GM12872 (cell line): ENCODE data around the gene COX14.

ENCODE experiments used
- TF ChIP-seq, protein P1 (sequence below): IDR thresholded peaks from 3 replicates; pipeline ENCODE4 v1.5.1; 2011; ENCODE audit warnings: low read depth, mild to moderate bottlenecking, low read length, moderate library complexity; ENCODE audit not compliant: insufficient read depth

COX14 gene

DNA sequence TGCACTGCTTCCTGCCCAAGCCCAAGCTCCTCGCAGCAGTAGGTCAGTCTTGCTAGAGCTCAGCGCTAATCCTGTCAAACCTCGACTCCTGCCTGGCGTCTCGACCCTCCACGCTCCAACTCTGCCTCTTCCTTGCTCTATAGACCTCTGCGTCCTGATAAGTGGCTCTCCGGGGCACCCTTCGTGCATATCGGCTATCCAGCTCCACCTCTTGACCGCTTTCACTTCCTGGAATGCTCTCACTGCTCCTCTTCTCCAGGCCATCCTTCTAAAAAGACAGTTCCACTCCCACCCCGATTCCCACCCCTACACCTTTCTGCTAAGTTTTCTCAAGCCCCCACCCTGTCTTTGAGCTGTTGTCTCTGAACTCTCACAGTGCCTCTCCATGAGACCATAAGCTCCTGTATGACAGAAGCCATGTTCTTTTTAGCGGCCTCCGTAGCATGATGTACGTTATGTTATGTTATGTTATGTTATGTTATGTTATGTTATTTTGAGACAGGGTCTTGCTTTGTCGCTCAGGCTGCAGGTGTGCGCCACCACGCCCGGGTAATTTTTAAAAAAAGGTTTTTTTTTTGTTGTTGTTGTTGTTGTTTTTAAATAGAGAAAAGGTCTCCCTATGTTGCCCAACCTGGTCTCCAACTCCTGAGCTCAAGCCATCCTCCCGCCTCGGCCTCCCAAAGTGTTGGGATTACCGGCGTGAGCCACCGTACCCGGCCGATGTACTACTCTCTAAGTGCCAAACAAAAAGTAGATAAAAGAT lies 601 bp downstream of the COX14 start:
- TF ChIP-seq, protein P1, sequence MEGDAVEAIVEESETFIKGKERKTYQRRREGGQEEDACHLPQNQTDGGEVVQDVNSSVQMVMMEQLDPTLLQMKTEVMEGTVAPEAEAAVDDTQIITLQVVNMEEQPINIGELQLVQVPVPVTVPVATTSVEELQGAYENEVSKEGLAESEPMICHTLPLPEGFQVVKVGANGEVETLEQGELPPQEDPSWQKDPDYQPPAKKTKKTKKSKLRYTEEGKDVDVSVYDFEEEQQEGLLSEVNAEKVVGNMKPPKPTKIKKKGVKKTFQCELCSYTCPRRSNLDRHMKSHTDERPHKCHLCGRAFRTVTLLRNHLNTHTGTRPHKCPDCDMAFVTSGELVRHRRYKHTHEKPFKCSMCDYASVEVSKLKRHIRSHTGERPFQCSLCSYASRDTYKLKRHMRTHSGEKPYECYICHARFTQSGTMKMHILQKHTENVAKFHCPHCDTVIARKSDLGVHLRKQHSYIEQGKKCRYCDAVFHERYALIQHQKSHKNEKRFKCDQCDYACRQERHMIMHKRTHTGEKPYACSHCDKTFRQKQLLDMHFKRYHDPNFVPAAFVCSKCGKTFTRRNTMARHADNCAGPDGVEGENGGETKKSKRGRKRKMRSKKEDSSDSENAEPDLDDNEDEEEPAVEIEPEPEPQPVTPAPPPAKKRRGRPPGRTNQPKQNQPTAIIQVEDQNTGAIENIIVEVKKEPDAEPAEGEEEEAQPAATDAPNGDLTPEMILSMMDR: no peak

DNA sequence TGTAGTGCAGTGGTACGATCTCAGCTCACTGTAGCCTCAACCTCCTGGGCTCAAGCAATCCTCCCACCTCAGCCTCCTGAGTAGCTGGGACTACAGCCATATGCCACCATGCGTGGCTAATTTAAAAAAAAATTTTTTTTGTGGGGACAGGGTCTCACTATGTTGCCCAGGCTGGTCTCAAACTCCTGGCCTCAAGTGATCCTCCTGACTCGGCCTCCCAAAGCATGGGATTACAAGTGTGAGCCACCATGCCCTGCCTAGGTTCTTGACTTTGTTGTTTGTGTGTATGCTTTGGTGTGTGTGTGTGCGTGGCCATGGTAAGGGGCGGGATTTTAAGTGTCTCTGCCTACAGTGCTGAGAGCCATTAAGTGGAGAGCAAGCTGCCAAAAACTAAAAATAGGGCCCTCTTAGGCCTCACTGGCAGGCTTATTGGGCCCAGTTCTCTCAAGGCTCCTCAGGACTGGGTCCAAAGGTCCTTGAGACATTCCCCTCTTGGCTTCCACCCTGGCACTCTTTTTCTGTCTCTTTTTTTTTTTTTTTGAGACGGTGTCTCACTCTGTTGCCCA lies 5.1 kb downstream of the COX14 start:
- TF ChIP-seq, protein P1: no peak

DNA sequence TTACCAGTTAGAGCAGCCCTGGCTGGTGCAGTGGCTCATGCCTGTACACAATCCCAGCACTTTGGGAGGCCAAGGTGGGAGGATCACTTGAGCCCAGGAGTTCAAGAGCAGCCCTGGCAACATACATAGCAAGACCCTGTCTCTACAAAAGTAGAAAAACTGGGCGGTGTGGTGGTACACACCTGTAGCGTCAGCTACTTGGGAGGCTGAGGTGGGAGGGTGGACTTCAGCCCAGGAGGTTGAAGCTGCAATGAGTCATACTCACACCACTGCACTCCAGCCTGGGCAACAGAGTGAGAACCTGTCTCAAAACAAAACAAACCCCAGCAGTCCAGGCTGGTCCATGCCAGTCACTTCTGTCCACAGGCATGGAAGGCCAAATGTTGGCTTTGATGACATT lies 7.4 kb downstream of the COX14 start:
- TF ChIP-seq, protein P1: no peak

DNA sequence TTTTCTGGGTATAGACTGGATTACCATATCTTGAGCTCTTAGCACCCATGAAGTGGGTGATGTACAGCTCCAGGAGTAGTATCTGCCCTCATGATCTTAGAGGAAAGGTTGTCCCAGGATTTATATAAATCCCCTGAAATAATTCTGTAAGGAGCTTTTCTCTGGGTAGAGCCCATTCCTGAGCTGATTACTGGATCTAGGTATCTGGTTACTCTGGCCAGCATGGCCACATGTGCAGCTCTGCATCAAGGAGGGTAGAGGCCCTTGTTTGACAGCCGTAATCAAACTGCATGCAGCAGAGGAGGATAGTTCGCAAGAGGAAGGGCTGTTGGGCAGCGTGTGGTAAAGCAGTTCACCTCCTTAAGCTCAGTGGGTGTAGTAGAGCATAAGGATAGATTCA lies 8.5 kb downstream of the COX14 start:
- TF ChIP-seq, protein P1: no peak

DNA sequence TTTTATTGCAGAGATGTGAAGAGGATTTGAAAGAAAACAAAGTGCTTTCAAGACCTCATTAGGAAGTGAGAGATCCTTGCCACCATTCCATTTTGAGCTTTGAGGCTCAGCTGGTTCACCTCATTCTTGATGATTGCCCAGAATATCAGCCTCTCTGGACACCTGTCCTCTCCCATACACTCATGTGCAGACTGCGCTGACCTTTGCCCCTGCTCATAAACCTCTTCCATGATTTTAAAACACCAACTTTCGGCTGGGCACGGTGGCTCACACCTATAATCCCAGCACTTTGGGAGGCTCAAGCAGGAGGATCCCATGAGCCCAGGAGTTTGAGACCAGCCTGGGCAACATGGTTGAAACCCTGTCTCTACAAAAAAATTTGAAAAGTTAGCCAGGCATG lies 8.9 kb downstream of the COX14 start:
- TF ChIP-seq, protein P1: no peak

DNA sequence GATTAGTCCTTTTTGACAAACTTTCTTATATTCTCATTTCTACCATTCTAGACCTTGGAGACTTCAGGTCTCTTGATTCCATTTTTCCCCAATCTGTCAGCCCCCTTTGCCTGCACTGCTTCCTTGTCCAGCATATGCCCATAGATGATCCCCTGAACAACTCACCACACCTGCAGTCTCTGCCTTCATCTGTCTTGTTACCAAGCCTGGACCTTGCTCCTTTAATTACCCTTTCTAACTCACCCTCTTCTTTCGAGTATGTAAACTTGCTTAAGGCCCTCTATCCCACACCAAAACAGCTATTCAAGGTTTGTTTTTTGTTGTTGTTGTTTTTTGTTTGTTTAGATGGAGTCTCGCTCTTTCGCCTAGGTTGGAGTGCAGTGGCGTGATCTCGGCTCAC lies 9.6 kb downstream of the COX14 start:
- TF ChIP-seq, protein P1: no peak

DNA sequence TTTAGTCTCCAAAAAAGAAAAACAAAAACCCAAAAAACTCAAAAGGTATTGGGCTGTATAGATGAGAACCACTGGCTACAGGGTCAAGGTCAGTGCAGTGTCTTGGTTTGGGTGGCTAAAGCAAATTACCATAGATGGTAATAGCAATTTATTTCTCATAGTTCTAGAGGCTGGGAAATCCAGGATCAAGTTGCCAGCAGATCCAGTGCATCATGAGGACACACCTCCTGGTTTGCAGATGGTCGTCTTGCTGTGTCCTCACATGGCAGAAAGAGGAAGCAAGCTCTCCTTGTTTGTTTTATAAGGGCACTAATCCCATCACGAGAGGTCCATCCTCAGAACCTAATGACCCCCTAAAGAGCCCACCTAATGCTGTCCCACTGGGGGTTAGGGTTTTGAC lies 11.2 kb downstream of the COX14 start:
- TF ChIP-seq, protein P1: no peak
